ENCODE measurements around the gene PLPP7. TPM values are rescaled to one million over a fixed set of nuclear protein-coding genes. Genes with fewer than 3 reads are reported as not detected.
"Not testable (repeated sequence)": the region's sequence is repeated elsewhere in the genome, so short reads cannot be mapped to it uniquely, and the experiment has no call there.

The PLPP7 gene
- total RNA-seq, 1 donor from 2014 or later, result 0.20 TPM

- Histone ChIP-seq H3K4me1 (ENCODE audit: insufficient read depth, low read length) (no peaks in the 10 kb centered on the region), H4K20me1 (ENCODE audit: insufficient read depth, low read length) (no peaks in the 10 kb centered on the region), H3K9me3 (ENCODE audit: insufficient read depth, low read depth, low read length) (no peaks in the 10 kb centered on the region), H3K27ac (ENCODE audit: low read depth, low read length) (no peak overlapping the region), H2AFZ (ENCODE audit: low read depth, low read length) (no peak overlapping the region), H3K4me2 (ENCODE audit: low read length) (no peak overlapping the region), H3K4me3 (ENCODE audit: insufficient read depth, low read depth, low read length) (no peak overlapping the region), H3K27me3 (ENCODE audit: insufficient read depth, low read length) (no peaks in the 10 kb centered on the region), H3K9ac (ENCODE audit: low read length) (no peak overlapping the region), H3K36me3 (ENCODE audit: insufficient read depth, low read length) (no peaks in the 10 kb centered on the region), H3K79me2 (ENCODE audit: insufficient read depth, low read length) (no peaks in the 10 kb centered on the region)
- no peak for TF ChIP-seq CTCF (IDR thresholded peaks at IDR 0.05; ENCODE audit: insufficient read depth, low read depth, low read length)
- Mint-ChIP-seq H3K4me1 (ENCODE audit: low read depth, unreplicated experiment) (peaks cover 2% of the 10 kb centered on the region), H3K27me3 (ENCODE audit: low read depth, unreplicated experiment) (peaks cover 27% of the 10 kb centered on the region), H3K9me3 (ENCODE audit: unreplicated experiment) (no peaks in the 10 kb centered on the region), H3K27ac (ENCODE audit: unreplicated experiment) (no peak overlapping the region), H3K36me3 (ENCODE audit: low read depth, unreplicated experiment) (peaks cover 4% of the 10 kb centered on the region), H3K4me3 (ENCODE audit: unreplicated experiment) (no peak overlapping the region)
- no peak for FAIRE-seq
- no peak for DNase-seq (ENCODE audit: low read depth)
These were observed 19.1 kb upstream of the PLPP7 start for GRCh38 chr9:131270171-131271015.

- not testable (repeated sequence) for H3K4me3 ChIP-seq (ENCODE audit: insufficient read depth, low read depth, low read length); H3K36me3 Mint-ChIP-seq (ENCODE audit: low read depth, unreplicated experiment); H3K9ac ChIP-seq (ENCODE audit: low read length); H3K4me1 ChIP-seq (ENCODE audit: insufficient read depth, low read length); H3K79me2 ChIP-seq (ENCODE audit: insufficient read depth, low read length); FAIRE-seq; H3K27ac Mint-ChIP-seq (ENCODE audit: unreplicated experiment); DNase-seq (ENCODE audit: low read depth); H3K36me3 ChIP-seq (ENCODE audit: insufficient read depth, low read length); H3K4me3 Mint-ChIP-seq (ENCODE audit: unreplicated experiment); H3K4me1 Mint-ChIP-seq (ENCODE audit: low read depth, unreplicated experiment); H4K20me1 ChIP-seq (ENCODE audit: insufficient read depth, low read length); H3K9me3 ChIP-seq (ENCODE audit: insufficient read depth, low read depth, low read length); H3K9me3 Mint-ChIP-seq (ENCODE audit: unreplicated experiment); H3K4me2 ChIP-seq (ENCODE audit: low read length); H2AFZ ChIP-seq (ENCODE audit: low read depth, low read length); H3K27me3 ChIP-seq (ENCODE audit: insufficient read depth, low read length); H3K27ac ChIP-seq (ENCODE audit: low read depth, low read length)
- H3K27me3 Mint-ChIP-seq (ENCODE audit: low read depth, unreplicated experiment), result peaks cover 33% of the 10 kb centered on the region
These were observed 18.6 kb upstream of the PLPP7 start for GRCh38 chr9:131271016-131271273.

- no peak overlapping the region for H3K27ac Mint-ChIP-seq (ENCODE audit: unreplicated experiment)
These were observed 18.0 kb upstream of the PLPP7 start for GRCh38 chr9:131271506-131271931.

More at GRCh38 chr9:131271506-131271931, 18.0 kb upstream of the PLPP7 start:
- Histone ChIP-seq H3K27ac (ENCODE audit: low read depth, low read length) (no peak overlapping the region), H3K27me3 (ENCODE audit: insufficient read depth, low read length) (peaks cover 8% of the 10 kb centered on the region), H3K36me3 (ENCODE audit: insufficient read depth, low read length) (no peaks in the 10 kb centered on the region), H3K4me2 (ENCODE audit: low read length) (no peak overlapping the region), H3K79me2 (ENCODE audit: insufficient read depth, low read length) (no peaks in the 10 kb centered on the region), H3K4me3 (ENCODE audit: insufficient read depth, low read depth, low read length) (no peak overlapping the region), H2AFZ (ENCODE audit: low read depth, low read length) (no peak overlapping the region), H3K9ac (ENCODE audit: low read length) (no peak overlapping the region), H3K4me1 (ENCODE audit: insufficient read depth, low read length) (no peaks in the 10 kb centered on the region), H3K9me3 (ENCODE audit: insufficient read depth, low read depth, low read length) (no peaks in the 10 kb centered on the region), H4K20me1 (ENCODE audit: insufficient read depth, low read length) (no peaks in the 10 kb centered on the region)
- TF ChIP-seq CTCF (IDR thresholded peaks at IDR 0.05; ENCODE audit: insufficient read depth, low read depth, low read length) (no peak), EZH2 (IDR thresholded peaks at IDR 0.05; ENCODE audit: insufficient read depth, low read length) (no peak)
- Mint-ChIP-seq H3K4me1 (ENCODE audit: low read depth, unreplicated experiment) (peaks cover 2% of the 10 kb centered on the region), H3K9me3 (ENCODE audit: unreplicated experiment) (no peaks in the 10 kb centered on the region), H3K4me3 (ENCODE audit: unreplicated experiment) (no peak overlapping the region), H3K36me3 (ENCODE audit: low read depth, unreplicated experiment) (peaks cover 4% of the 10 kb centered on the region), H3K27me3 (ENCODE audit: low read depth, unreplicated experiment) (peaks cover 34% of the 10 kb centered on the region)
- no peak for DNase-seq (ENCODE audit: low read depth)
- FAIRE-seq, result no peak

All from astrocyte (in vitro differentiated cells and primary cell).